GM18507 (cell line): ENCODE data around the gene RTP5.

Experiments used
- DNase-seq: peaks from one replicate; pipeline ENCODE4 v3.0.0; 2011; ENCODE audit warnings: low read depth; ENCODE audit not compliant: insufficient read length; ENCODE audit errors: extremely low spot score
- FAIRE-seq: peaks from 2 replicates; lab custom pipeline; 2011; peaks lifted over from hg19 to GRCh38; lab: Jason Lieb, UNC

The RTP5 gene

GRCh38 chr2:241884951-241885290, 15.4 kb downstream of the RTP5 start:
- DNase-seq (no peak), FAIRE-seq (no peak)

- FAIRE-seq = no peak
Observed at GRCh38 chr2:241885291-241885945, 15.9 kb downstream of the RTP5 start.

GRCh38 chr2:241885946-241886643, 16.6 kb downstream of the RTP5 start:
- FAIRE-seq (no peak), DNase-seq (no peak)

More at GRCh38 chr2:241885291-241885945, 15.9 kb downstream of the RTP5 start:
- no peak for DNase-seq

- FAIRE-seq (no peak), DNase-seq (no peak)
Observed at GRCh38 chr2:241886840-241887447, 17.4 kb downstream of the RTP5 start.

- FAIRE-seq (no peak), DNase-seq (no peak)
Observed at GRCh38 chr2:241887806-241888522, 18.4 kb downstream of the RTP5 start.

GRCh38 chr2:241888641-241889040, 19.1 kb downstream of the RTP5 start:
- no peak for DNase-seq
- FAIRE-seq = no peak

- no peak for DNase-seq
Observed at GRCh38 chr2:241890524-241891235, 21.2 kb downstream of the RTP5 start.

GRCh38 chr2:241891315-241891987, 21.9 kb downstream of the RTP5 start:
- FAIRE-seq = no peak

More at GRCh38 chr2:241890524-241891235, 21.2 kb downstream of the RTP5 start:
- FAIRE-seq = no peak

GRCh38 chr2:241891988-241892298, 22.4 kb downstream of the RTP5 start:
- no peak for FAIRE-seq

More at GRCh38 chr2:241891315-241891987, 21.9 kb downstream of the RTP5 start:
- no peak for DNase-seq

GRCh38 chr2:241892299-241893137, 23.0 kb downstream of the RTP5 start:
- FAIRE-seq = no peak

More at GRCh38 chr2:241891988-241892298, 22.4 kb downstream of the RTP5 start:
- no peak for DNase-seq

GRCh38 chr2:241893265-241893664, 23.7 kb downstream of the RTP5 start:
- DNase-seq (no peak), FAIRE-seq (no peak)

More at GRCh38 chr2:241892299-241893137, 23.0 kb downstream of the RTP5 start:
- no peak for DNase-seq

- DNase-seq (no peak), FAIRE-seq (no peak)
Observed at GRCh38 chr2:241894056-241894641, 24.6 kb downstream of the RTP5 start.

GRCh38 chr2:241894681-241895426, 25.3 kb downstream of the RTP5 start:
- DNase-seq (no peak), FAIRE-seq (no peak)

- FAIRE-seq (no peak), DNase-seq (no peak)
Observed at GRCh38 chr2:241895427-241895711, 25.8 kb downstream of the RTP5 start.

- DNase-seq (no peak), FAIRE-seq (no peak)
Observed at GRCh38 chr2:241895712-241896641, 26.4 kb downstream of the RTP5 start.

GRCh38 chr2:241896746-241897201, 27.2 kb downstream of the RTP5 start:
- no peak for DNase-seq
- FAIRE-seq = no peak
